HCT116 (cell line): ENCODE data around the gene DSG1. TPM values are rescaled to one million over a fixed set of nuclear protein-coding genes. Genes with fewer than 3 reads are reported as not detected.

Experiments used
- ATAC-seq: fragments of 200-7000 bp; cut with Tn5 transposase; 2 replicates; pipeline ENCODE4 v1.9.1; 2020; ENCODE audit warnings: mild to moderate bottlenecking, moderate library complexity
- BruUV-seq: library from RNA; stranded (reverse); fragments of 400-500 nt; replicated peaks from 2 replicates; lab custom pipeline; 2021; lab: Mats Ljungman, UMichigan
- CTCF ChIA-PET: fragments of 300-600 bp; sonication (Branson Sonifier 250); formaldehyde crosslinking; loops from one replicate; lab custom pipeline; 2021; ENCODE audit warnings: antibody characterized with exemption; lab: Charles Lee
- POLR2A ChIA-PET: fragments of 300-600, 350-600 bp; sonication (Branson Sonifier 250); formaldehyde crosslinking; loops from one replicate; lab custom pipeline; 2021; ENCODE audit warnings: antibody characterized with exemption; lab: Charles Lee
- RAD21 ChIA-PET, 2 experiments: fragments of 300-600 bp; sonication (Branson Sonifier 250); formaldehyde crosslinking; loops; one replicate each; lab custom pipeline; 2023; ENCODE audit warnings: low total read pairs in 2 of 2; ENCODE audit not compliant: uncharacterized antibody in 2 of 2, unreplicated experiment in 2 of 2, low non-redundant PET in 1 of 2; lab: Charles Lee
- DNase-seq: peaks from one replicate; pipeline ENCODE4 v3.0.0-alpha.2; 2010; ENCODE audit warnings: low read depth, low spot score
- H2AFZ ChIP-seq: fragments of 200-600 bp; shearing (Covaris generic), sonication (generic); 2 replicates; pipeline ENCODE4 v1.6.1; 2017; ENCODE audit warnings: low read depth, mixed run types, mixed read lengths, antibody characterized with exemption, low read length; ENCODE audit not compliant: poor library complexity, severe bottlenecking
- H3K27ac ChIP-seq: 2 replicates; pipeline ENCODE4 v1.5.1; 2012; ENCODE audit warnings: low read depth, low read length
- H3K27me3 ChIP-seq: fragments of 200-600 bp; sonication (generic); 2 replicates; pipeline ENCODE4 v1.6.1; 2016; ENCODE audit warnings: mixed run types, low read length, mixed read lengths; ENCODE audit not compliant: insufficient read depth
- H3K36me3 ChIP-seq, 2 experiments: fragments of 200-500 bp in 1 of 2; fragments of 200-600 bp in 1 of 2; sonication (Bioruptor generic) in 1 of 2; sonication (generic) in 1 of 2; 2 replicates each; pipeline versions ENCODE4 v1.5.1 to v1.6.1; 2014 to 2016; ENCODE audit warnings: low read length in 2 of 2, inconsistent platforms in 1 of 2, mixed read lengths in 1 of 2, mixed run types in 1 of 2; ENCODE audit not compliant: insufficient read depth in 2 of 2, control insufficient read depth in 1 of 2
- H3K4me1 ChIP-seq, 2 experiments: fragments of 200-600 bp in 1 of 2; sonication (generic) in 1 of 2; 2 replicates each; pipeline versions ENCODE4 v1.5.1 to v1.6.1; 2012 to 2017; ENCODE audit warnings: low read length in 2 of 2, inconsistent platforms in 1 of 2, mild to moderate bottlenecking in 1 of 2, mixed read lengths in 1 of 2, mixed run types in 1 of 2, moderate library complexity in 1 of 2; ENCODE audit not compliant: insufficient read depth in 2 of 2, control insufficient read depth in 1 of 2
- H3K4me2 ChIP-seq: fragments of 200-600 bp; sonication (generic); 2 replicates; pipeline ENCODE4 v1.6.1; 2017; ENCODE audit warnings: mixed run types, low read length, mixed read lengths
- H3K4me3 ChIP-seq, 2 experiments: fragments of 200-600 bp in 1 of 2; sonication (generic) in 1 of 2; replicated peaks in 1 of 2; 2 replicates each; pipeline ENCODE4 v1.5.1; 2011 to 2016; ENCODE audit warnings: low read length in 2 of 2, control low read depth in 1 of 2, low read depth in 1 of 2, mild to moderate bottlenecking in 1 of 2, mixed read lengths in 1 of 2, mixed run types in 1 of 2
- H3K79me2 ChIP-seq: fragments of 200-600 bp; sonication (generic); 2 replicates; pipeline ENCODE4 v1.6.1; 2017; ENCODE audit warnings: mild to moderate bottlenecking, mixed run types, low read length, moderate library complexity, mixed read lengths; ENCODE audit not compliant: insufficient read depth
- H3K9ac ChIP-seq: fragments of 200-600 bp; sonication (generic); 2 replicates; pipeline ENCODE4 v1.6.1; 2016; ENCODE audit warnings: low read length, mixed read lengths
- H3K9me2 ChIP-seq: fragments of 200-600 bp; sonication (generic), shearing (Covaris generic); 2 replicates; pipeline ENCODE4 v1.6.1; 2017; ENCODE audit warnings: mixed run types, mild to moderate bottlenecking, moderate library complexity; ENCODE audit not compliant: insufficient read depth
- H3K9me3 ChIP-seq, 2 experiments: fragments of 200-500 bp in 1 of 2; fragments of 200-600 bp in 1 of 2; sonication (Bioruptor generic) in 1 of 2; sonication (generic) in 1 of 2; 2 replicates each; pipeline ENCODE4 v1.6.1; 2014 to 2017; ENCODE audit warnings: low read length in 2 of 2, mixed read lengths in 2 of 2, inconsistent platforms in 1 of 2, low read depth in 1 of 2, mild to moderate bottlenecking in 1 of 2, mixed run types in 1 of 2, moderate library complexity in 1 of 2; ENCODE audit not compliant: control insufficient read depth in 1 of 2, insufficient read depth in 1 of 2
- H4K20me1 ChIP-seq: fragments of 200-600 bp; sonication (generic), shearing (Covaris generic); 2 replicates; pipeline ENCODE4 v1.6.1; 2017; ENCODE audit warnings: mixed run types, mild to moderate bottlenecking, moderate library complexity; ENCODE audit not compliant: insufficient read depth
- EGR1 ChIP-seq: IDR thresholded peaks from 2 replicates; pipeline ENCODE4 v1.6.1; 2012; ENCODE audit warnings: low read depth
- EZH2phosphoT487 ChIP-seq: fragments of 200-600 bp; IDR thresholded peaks from 2 replicates; pipeline ENCODE4 v1.6.1; 2018; ENCODE audit warnings: antibody characterized with exemption, borderline replicate concordance
- JUND ChIP-seq: IDR thresholded peaks from 2 replicates; pipeline ENCODE4 v1.6.1; 2012
- RAD21 ChIP-seq: IDR thresholded peaks from 2 replicates; pipeline ENCODE4 v1.6.1; 2012; ENCODE audit warnings: low read depth, mild to moderate bottlenecking
- SP1 ChIP-seq: IDR thresholded peaks from 2 replicates; pipeline ENCODE4 v1.6.1; 2012; ENCODE audit warnings: low read depth
- TCF7L2 ChIP-seq: IDR thresholded peaks from 2 replicates; pipeline ENCODE4 v1.7.0; 2011; ENCODE audit warnings: borderline replicate concordance, inconsistent platforms; ENCODE audit not compliant: insufficient read depth, insufficient read length; ENCODE audit errors: extremely low read depth
- ZFX ChIP-seq: fragments of 450-650 bp; IDR thresholded peaks from 2 replicates; pipeline ENCODE4 v1.6.1; 2017
- ZNF274 ChIP-seq: fragments of 200-500 bp; sonication (Bioruptor generic); IDR thresholded peaks from 2 replicates; pipeline ENCODE4 v1.6.1; 2014; ENCODE audit warnings: mild to moderate bottlenecking, low read depth, low read length, inconsistent platforms
- intact Hi-C: fragments of 100-400 bp; cut with micrococcal nuclease; formaldehyde crosslinking; loops from 2 replicates; pipeline ENCODE4 v1.10.0; 2022
- total RNA-seq: library from RNA; stranded (reverse); gene quantifications from one replicate; pipeline ENCODE4 v1.2.1, GENCODE V29; 2021; ENCODE audit not compliant: unreplicated experiment
- TF ChIP-seq, protein P1 (sequence below): IDR thresholded peaks from 2 replicates; pipeline ENCODE4 v1.6.1; 2011; ENCODE audit warnings: mild to moderate bottlenecking, low read length, moderate library complexity; ENCODE audit not compliant: insufficient replicate concordance; ENCODE audit errors: extremely low read depth

Gene DSG1
- total RNA-seq, 1 experiment from 2014 or later = not detected

DNA sequence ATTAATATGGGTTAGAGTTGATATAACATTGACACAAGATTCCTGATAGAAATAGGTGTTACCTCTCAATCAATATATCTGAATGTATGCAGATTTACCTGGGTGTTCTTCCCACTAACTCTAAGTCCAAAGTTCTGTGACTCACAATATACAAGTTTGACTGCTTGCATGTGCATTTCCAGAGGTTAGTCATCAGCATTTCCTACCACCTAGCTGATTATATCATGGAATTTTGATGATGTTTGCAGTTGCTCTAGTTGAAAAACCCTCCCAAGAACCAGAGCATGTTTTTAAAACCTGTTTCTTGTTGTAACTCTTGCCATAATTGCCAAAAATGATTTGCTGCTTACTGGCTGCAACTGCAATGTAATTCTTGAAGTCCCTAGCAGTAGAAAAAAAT, 15.0 kb upstream of the DSG1 start:
- Histone ChIP-seq H4K20me1 (no peaks in the 10 kb centered on the region), H3K9me2 (no peaks in the 10 kb centered on the region), H3K4me2 (peak overlapping the region; percentile 42), H3K27ac (no peak overlapping the region), H3K9ac (no peak overlapping the region), H3K27me3 (no peaks in the 10 kb centered on the region), H3K36me3 (no peaks in the 10 kb centered on the region), H3K79me2 (no peaks in the 10 kb centered on the region), H3K9me3 (no peaks in the 10 kb centered on the region), H3K4me3 (no peak overlapping the region), H3K4me1 (peaks cover 0 to 13% of the 10 kb centered on the region in 2 experiments; a peak in 2 of 4 replicates), H2AFZ (no peak overlapping the region)
- DNase-seq (peak; percentile 21), ATAC-seq (no peak)
- intact Hi-C loops = no loop called here
- ChIA-PET RAD21 (no interaction called here), CTCF (no interaction called here), POLR2A (no interaction called here)
- TF ChIP-seq SP1 (no peak), JUND (peak; percentile 33; the same call in 1 of the 2 replicates), EZH2phosphoT487 (no peak)
- TF ChIP-seq, protein P1, sequence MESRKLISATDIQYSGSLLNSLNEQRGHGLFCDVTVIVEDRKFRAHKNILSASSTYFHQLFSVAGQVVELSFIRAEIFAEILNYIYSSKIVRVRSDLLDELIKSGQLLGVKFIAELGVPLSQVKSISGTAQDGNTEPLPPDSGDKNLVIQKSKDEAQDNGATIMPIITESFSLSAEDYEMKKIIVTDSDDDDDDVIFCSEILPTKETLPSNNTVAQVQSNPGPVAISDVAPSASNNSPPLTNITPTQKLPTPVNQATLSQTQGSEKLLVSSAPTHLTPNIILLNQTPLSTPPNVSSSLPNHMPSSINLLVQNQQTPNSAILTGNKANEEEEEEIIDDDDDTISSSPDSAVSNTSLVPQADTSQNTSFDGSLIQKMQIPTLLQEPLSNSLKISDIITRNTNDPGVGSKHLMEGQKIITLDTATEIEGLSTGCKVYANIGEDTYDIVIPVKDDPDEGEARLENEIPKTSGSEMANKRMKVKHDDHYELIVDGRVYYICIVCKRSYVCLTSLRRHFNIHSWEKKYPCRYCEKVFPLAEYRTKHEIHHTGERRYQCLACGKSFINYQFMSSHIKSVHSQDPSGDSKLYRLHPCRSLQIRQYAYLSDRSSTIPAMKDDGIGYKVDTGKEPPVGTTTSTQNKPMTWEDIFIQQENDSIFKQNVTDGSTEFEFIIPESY = no peak
- no TSS peak for BruUV-seq

DNA sequence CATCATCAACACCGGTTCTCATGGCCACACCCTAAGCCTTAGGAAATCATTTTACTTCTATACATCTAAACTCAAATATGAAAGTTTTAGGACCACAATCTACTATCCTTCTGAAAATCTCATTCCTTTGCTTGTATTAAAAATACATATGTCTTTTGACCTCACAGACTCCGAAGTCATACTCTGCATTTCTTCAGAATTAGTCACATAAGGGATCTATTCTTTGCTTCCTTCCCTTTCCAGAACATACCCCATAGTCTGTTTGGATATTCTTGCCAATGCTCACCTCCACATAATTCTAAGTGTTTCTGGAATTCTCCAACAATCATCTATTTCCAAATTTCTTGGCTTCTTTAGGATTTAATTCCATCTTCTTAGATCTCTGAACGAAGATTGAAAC, 14.2 kb upstream of the DSG1 start:
- ChIA-PET RAD21 (no interaction called here), CTCF (no interaction called here), POLR2A (no interaction called here)
- Histone ChIP-seq H3K9me2 (no peaks in the 10 kb centered on the region), H2AFZ (peak overlapping the region; percentile 41), H4K20me1 (no peaks in the 10 kb centered on the region), H3K4me1 (peaks cover 0 to 13% of the 10 kb centered on the region in 2 experiments; a peak in 2 of 4 replicates), H3K27ac (no peak overlapping the region), H3K9ac (no peak overlapping the region), H3K36me3 (no peaks in the 10 kb centered on the region), H3K79me2 (no peaks in the 10 kb centered on the region), H3K27me3 (no peaks in the 10 kb centered on the region), H3K4me2 (no peak overlapping the region), H3K9me3 (no peaks in the 10 kb centered on the region), H3K4me3 (no peak overlapping the region)
- no peak for DNase-seq
- TF ChIP-seq TCF7L2 = no peak
- TF ChIP-seq ZFX = no peak
- no peak for TF ChIP-seq RAD21
- no peak for TF ChIP-seq EGR1
- no peak for TF ChIP-seq ZNF274
- ATAC-seq = no peak
- intact Hi-C loops = no loop called here
- no TSS peak for BruUV-seq
